ENCODE measurements around the gene EFHC1.

The EFHC1 gene

GRCh38 chr6:52482903-52483670 is 62.9 kb downstream of the EFHC1 start:
- Histone ChIP-seq H3K27me3 (no peaks in the 10 kb centered on the region), H3K9me3 (no peaks in the 10 kb centered on the region), H3K36me3 (no peaks in the 10 kb centered on the region), H3K4me3 (ENCODE audit: low read depth, low read length) (no peak overlapping the region), H3K4me1 (peaks cover 6% of the 10 kb centered on the region; the same call in 1 of the 2 replicates)
- DNase-seq: no peak
- TF ChIP-seq CTCF (IDR thresholded peaks at IDR 0.05; ENCODE audit: low read depth, low read length): no peak

GRCh38 chr6:52483671-52484003 is 63.5 kb downstream of the EFHC1 start:
- no peak for TF ChIP-seq CTCF (IDR thresholded peaks at IDR 0.05; ENCODE audit: low read depth, low read length)
- no peaks in the 10 kb centered on the region for H3K9me3 ChIP-seq
- H3K4me3 ChIP-seq (ENCODE audit: low read depth, low read length): no peak overlapping the region
- H3K27me3 ChIP-seq: no peaks in the 10 kb centered on the region
- H3K4me1 ChIP-seq: peaks cover 6% of the 10 kb centered on the region; the same call in 1 of the 2 replicates
- DNase-seq: no peak
- no peaks in the 10 kb centered on the region for H3K36me3 ChIP-seq

- DNase-seq: no peak
- TF ChIP-seq CTCF (IDR thresholded peaks at IDR 0.05; ENCODE audit: low read depth, low read length): no peak
- peaks cover 3% of the 10 kb centered on the region; the same call in 1 of the 2 replicates for H3K4me1 ChIP-seq
- no peaks in the 10 kb centered on the region for H3K36me3 ChIP-seq
- no peak overlapping the region for H3K4me3 ChIP-seq (ENCODE audit: low read depth, low read length)
- H3K27me3 ChIP-seq: no peaks in the 10 kb centered on the region
- H3K9me3 ChIP-seq: no peaks in the 10 kb centered on the region; the same call in 1 of the 2 replicates
These were observed 69.7 kb downstream of the EFHC1 start for GRCh38 chr6:52489881-52490280.

GRCh38 chr6:52491203-52492069 is 71.3 kb downstream of the EFHC1 start:
- TF ChIP-seq CTCF (IDR thresholded peaks at IDR 0.05; ENCODE audit: low read depth, low read length): no peak
- Histone ChIP-seq H3K4me1 (no peaks in the 10 kb centered on the region), H3K4me3 (ENCODE audit: low read depth, low read length) (no peak overlapping the region), H3K27me3 (no peaks in the 10 kb centered on the region), H3K9me3 (no peaks in the 10 kb centered on the region; the same call in 1 of the 2 replicates), H3K36me3 (no peaks in the 10 kb centered on the region)
- DNase-seq: no peak

- no peak for DNase-seq
- Histone ChIP-seq H3K27me3 (no peaks in the 10 kb centered on the region), H3K4me1 (no peaks in the 10 kb centered on the region), H3K4me3 (ENCODE audit: low read depth, low read length) (no peak overlapping the region), H3K36me3 (no peaks in the 10 kb centered on the region), H3K9me3 (no peaks in the 10 kb centered on the region; the same call in 1 of the 2 replicates)
- no peak for TF ChIP-seq CTCF (IDR thresholded peaks at IDR 0.05; ENCODE audit: low read depth, low read length)
These were observed 73.5 kb downstream of the EFHC1 start for GRCh38 chr6:52493669-52494068.

Measured in BE2C (cell line).